ENCODE results near the gene CAPN15.

CAPN15 gene

DNA sequence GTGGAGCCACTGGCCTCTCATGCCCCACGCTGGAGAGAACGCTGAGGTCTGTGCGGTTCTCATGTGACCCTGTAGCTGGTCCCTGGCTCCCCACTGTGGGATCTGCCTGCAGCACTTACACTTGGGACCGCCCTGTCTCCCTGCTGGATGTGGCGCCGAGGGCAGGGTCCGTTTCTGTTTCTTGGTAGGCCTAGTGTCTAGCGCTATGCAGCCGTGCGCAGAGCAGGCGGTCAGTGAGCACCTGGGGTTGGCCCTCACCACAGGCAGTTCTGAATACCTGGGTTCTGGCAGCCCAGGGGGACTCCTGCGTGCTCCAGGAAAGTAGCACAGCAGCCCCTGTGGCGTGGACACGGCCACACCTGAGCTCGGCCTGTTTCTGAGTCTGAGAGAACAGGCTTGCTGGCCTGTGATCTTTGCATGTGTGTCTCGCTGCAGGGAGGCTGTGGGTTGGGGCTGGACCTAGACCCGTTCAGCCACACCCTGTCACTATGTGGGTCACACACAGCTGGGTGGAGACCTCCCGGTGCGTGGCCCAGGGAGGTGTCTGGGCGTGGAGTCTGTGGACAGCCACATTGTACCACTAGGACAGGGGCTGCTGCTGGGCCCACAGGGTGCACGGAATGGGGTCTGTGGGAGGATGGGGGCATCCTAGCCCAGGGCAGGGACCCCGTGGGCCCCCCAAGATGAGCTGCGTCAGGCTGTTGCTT, 2.8 kb downstream of the CAPN15 start:
- H3K9me3 ChIP-seq (ENCODE audit: control insufficient read depth, low read depth, low read length) = no peaks in the 10 kb centered on the region
- no peaks in the 10 kb centered on the region for H3K27me3 ChIP-seq (ENCODE audit: control insufficient read depth, insufficient read depth, low read length)
- H3K36me3 ChIP-seq (ENCODE audit: control insufficient read depth, low read depth, low read length) = no peaks in the 10 kb centered on the region
- H3K4me1 ChIP-seq (ENCODE audit: control insufficient read depth, low read depth, low read length) = peaks cover 13% of the 10 kb centered on the region
- no peak overlapping the region for H3K4me3 ChIP-seq (ENCODE audit: low read length)
- H3K9ac ChIP-seq (ENCODE audit: low read length) = no peak overlapping the region
- H3K27ac ChIP-seq (ENCODE audit: low read length) = no peak overlapping the region

- no peak overlapping the region for H3K27ac ChIP-seq (ENCODE audit: low read length)
- no peak overlapping the region for H3K4me3 ChIP-seq (ENCODE audit: low read length)
- no peaks in the 10 kb centered on the region for H3K27me3 ChIP-seq (ENCODE audit: control insufficient read depth, insufficient read depth, low read length)
- H3K36me3 ChIP-seq (ENCODE audit: control insufficient read depth, low read depth, low read length) = no peaks in the 10 kb centered on the region
- no peaks in the 10 kb centered on the region for H3K9me3 ChIP-seq (ENCODE audit: control insufficient read depth, low read depth, low read length)
- H3K9ac ChIP-seq (ENCODE audit: low read length) = no peak overlapping the region
- peaks cover 7% of the 10 kb centered on the region for H3K4me1 ChIP-seq (ENCODE audit: control insufficient read depth, low read depth, low read length)
These were observed 4.1 kb downstream of the CAPN15 start for GRCh38 chr16:531494-532125.

- no peaks in the 10 kb centered on the region for H3K27me3 ChIP-seq (ENCODE audit: control insufficient read depth, insufficient read depth, low read length)
- H3K4me1 ChIP-seq (ENCODE audit: control insufficient read depth, low read depth, low read length) = peaks cover 7% of the 10 kb centered on the region
- no peak overlapping the region for H3K4me3 ChIP-seq (ENCODE audit: low read length)
- no peaks in the 10 kb centered on the region for H3K36me3 ChIP-seq (ENCODE audit: control insufficient read depth, low read depth, low read length)
- no peaks in the 10 kb centered on the region for H3K9me3 ChIP-seq (ENCODE audit: control insufficient read depth, low read depth, low read length)
- H3K27ac ChIP-seq (ENCODE audit: low read length) = no peak overlapping the region
- no peak overlapping the region for H3K9ac ChIP-seq (ENCODE audit: low read length)
These were observed 6.0 kb downstream of the CAPN15 start for GRCh38 chr16:533391-534123.

- Histone ChIP-seq H3K4me3 (ENCODE audit: low read length) (no peak overlapping the region), H3K27me3 (ENCODE audit: control insufficient read depth, insufficient read depth, low read length) (no peaks in the 10 kb centered on the region), H3K4me1 (ENCODE audit: control insufficient read depth, low read depth, low read length) (peaks cover 2% of the 10 kb centered on the region), H3K36me3 (ENCODE audit: control insufficient read depth, low read depth, low read length) (no peaks in the 10 kb centered on the region), H3K27ac (ENCODE audit: low read length) (no peak overlapping the region), H3K9ac (ENCODE audit: low read length) (no peak overlapping the region), H3K9me3 (ENCODE audit: control insufficient read depth, low read depth, low read length) (no peaks in the 10 kb centered on the region)
These were observed 6.6 kb downstream of the CAPN15 start for GRCh38 chr16:534135-534534.

DNA sequence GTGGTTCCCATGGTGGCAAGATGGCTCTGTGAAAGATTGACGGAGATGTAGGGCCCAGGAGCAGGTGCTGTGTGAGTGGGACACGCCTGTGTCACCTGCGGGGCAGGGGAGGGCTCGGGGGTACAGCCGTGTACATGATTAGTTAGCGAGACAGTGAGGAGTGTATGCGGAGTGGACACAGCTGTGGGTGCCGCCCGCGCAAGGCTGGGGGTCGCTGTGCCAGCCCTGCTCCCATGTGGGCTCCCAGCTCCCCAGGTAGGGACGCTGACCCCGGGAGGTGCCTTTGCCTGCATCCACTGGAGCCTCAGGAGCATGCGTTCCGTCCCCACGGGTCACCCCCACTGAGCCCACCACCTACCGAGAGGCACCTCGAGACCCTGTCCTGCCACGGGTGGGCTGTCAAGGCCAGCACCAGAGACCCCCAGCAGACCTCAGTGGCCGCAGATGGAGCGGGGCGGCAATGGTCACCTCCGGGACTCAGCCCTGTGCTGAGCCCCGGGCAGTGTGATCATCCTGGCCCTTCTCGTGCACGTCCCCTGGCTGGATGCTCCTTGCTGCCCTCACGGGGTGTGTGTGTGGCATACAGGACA, 7.4 kb downstream of the CAPN15 start:
- no peak overlapping the region for H3K9ac ChIP-seq (ENCODE audit: low read length)
- H3K27me3 ChIP-seq (ENCODE audit: control insufficient read depth, insufficient read depth, low read length) = no peaks in the 10 kb centered on the region
- H3K36me3 ChIP-seq (ENCODE audit: control insufficient read depth, low read depth, low read length) = no peaks in the 10 kb centered on the region
- no peak overlapping the region for H3K4me3 ChIP-seq (ENCODE audit: low read length)
- no peaks in the 10 kb centered on the region for H3K9me3 ChIP-seq (ENCODE audit: control insufficient read depth, low read depth, low read length)
- peaks cover under 1% of the 10 kb centered on the region for H3K4me1 ChIP-seq (ENCODE audit: control insufficient read depth, low read depth, low read length)
- no peak overlapping the region for H3K27ac ChIP-seq (ENCODE audit: low read length)

DNA sequence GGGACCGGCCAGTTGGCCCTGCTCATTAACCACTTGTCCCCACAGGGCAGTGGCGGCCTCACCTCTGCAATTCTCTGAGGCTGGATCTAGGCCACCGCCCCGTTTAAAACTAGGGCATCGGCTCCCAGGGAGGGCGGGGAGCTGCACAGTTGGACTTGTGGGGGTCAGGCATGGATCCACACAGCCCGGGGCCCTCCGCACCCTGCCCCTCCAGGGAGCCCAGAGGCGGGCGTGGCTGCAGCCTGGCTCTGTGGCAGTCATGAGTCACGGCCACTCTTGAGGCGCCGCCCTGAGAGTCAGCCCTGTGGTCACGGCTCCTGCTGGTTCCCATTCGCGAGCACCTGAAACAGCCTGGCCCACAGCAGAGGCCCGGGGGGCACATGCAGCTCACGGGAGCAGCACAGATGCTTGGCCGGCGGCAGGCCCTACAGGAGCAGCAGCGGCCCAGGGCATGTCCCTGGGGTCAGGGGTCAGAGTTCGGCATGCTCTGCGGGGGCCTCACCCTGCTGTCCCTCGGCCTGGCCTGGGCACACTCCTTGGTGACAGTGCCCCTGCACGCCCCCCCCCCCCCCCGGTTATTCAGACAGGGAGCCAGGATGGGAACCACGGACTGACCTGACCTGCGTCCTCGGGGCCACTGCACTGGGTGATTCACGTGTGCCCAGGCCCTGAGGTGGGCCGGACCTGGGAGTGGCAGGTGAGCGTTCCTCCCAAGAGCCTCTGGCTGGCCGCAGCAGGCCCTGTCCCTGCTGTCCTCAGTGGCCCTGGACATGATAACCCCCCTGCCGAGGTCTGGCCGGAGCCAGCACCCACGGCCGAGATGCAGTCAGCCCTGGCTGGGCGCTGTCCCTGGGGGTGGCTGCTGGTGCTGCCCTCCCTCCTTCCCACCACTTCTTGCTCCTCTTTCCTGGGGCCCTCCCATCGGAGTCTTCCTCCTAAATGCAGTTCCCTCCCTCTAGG, 8.2 kb downstream of the CAPN15 start:
- H3K9ac ChIP-seq (ENCODE audit: low read length) = no peak overlapping the region
- no peaks in the 10 kb centered on the region for H3K36me3 ChIP-seq (ENCODE audit: control insufficient read depth, low read depth, low read length)
- H3K4me1 ChIP-seq (ENCODE audit: control insufficient read depth, low read depth, low read length) = no peaks in the 10 kb centered on the region
- H3K27me3 ChIP-seq (ENCODE audit: control insufficient read depth, insufficient read depth, low read length) = no peaks in the 10 kb centered on the region
- no peak overlapping the region for H3K4me3 ChIP-seq (ENCODE audit: low read length)
- H3K9me3 ChIP-seq (ENCODE audit: control insufficient read depth, low read depth, low read length) = no peaks in the 10 kb centered on the region
- H3K27ac ChIP-seq (ENCODE audit: low read length) = no peak overlapping the region

GRCh38 chr16:536746-537145, 9.2 kb downstream of the CAPN15 start:
- no peaks in the 10 kb centered on the region for H3K9me3 ChIP-seq (ENCODE audit: control insufficient read depth, low read depth, low read length)
- no peaks in the 10 kb centered on the region for H3K27me3 ChIP-seq (ENCODE audit: control insufficient read depth, insufficient read depth, low read length)
- H3K4me1 ChIP-seq (ENCODE audit: control insufficient read depth, low read depth, low read length) = no peaks in the 10 kb centered on the region
- H3K36me3 ChIP-seq (ENCODE audit: control insufficient read depth, low read depth, low read length) = no peaks in the 10 kb centered on the region
- no peak overlapping the region for H3K27ac ChIP-seq (ENCODE audit: low read length)
- no peak overlapping the region for H3K9ac ChIP-seq (ENCODE audit: low read length)
- no peak overlapping the region for H3K4me3 ChIP-seq (ENCODE audit: low read length)

DNA sequence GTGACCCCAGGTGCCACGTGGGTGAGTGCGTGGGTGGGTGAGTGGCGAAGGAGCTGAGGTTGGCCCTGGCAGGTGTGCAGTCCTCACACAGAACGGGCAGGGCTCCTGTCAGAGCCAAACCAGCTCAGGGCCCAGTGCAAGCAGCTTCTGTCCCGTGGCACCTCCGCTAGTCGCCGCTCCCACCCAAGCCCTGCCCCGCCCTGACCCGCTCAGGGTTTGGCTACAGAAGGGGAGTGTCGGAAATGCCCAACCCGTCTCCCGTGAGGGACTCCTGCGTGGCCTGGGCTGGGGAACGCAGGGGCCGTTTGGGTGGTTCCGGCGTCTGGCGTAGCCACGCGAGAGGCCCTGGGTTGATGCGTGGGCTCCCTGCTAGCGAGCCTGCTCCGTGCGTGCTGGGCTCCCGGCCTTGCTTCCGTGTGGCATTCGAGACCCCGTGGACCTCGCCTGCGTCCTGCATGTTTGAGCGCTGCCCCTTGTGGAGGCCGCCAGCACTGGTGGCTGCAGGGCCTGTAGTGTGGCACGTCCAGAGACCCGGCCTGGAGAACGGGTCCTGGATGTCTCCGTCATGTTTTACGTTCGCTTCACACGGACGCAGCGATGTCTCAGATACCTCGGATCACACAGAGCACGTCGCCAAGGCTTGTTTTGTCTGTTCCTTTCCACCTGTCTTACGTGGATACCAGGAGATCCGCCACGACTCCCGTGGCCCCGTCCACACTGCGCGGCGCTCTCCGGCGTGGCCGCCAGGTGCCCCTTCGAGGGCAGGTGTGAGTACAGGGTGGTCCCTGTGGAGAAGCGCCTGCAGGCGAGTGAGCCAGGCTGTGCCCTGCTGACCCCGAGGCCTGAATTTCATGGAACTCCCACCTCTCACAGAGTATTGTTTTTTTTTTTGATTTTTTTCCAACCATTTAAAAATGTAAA, 10.2 kb downstream of the CAPN15 start:
- Histone ChIP-seq H3K36me3 (ENCODE audit: control insufficient read depth, low read depth, low read length) (no peaks in the 10 kb centered on the region), H3K4me1 (ENCODE audit: control insufficient read depth, low read depth, low read length) (no peaks in the 10 kb centered on the region), H3K9me3 (ENCODE audit: control insufficient read depth, low read depth, low read length) (no peaks in the 10 kb centered on the region), H3K27ac (ENCODE audit: low read length) (no peak overlapping the region), H3K27me3 (ENCODE audit: control insufficient read depth, insufficient read depth, low read length) (no peaks in the 10 kb centered on the region), H3K4me3 (ENCODE audit: low read length) (no peak overlapping the region), H3K9ac (ENCODE audit: low read length) (no peak overlapping the region)

DNA sequence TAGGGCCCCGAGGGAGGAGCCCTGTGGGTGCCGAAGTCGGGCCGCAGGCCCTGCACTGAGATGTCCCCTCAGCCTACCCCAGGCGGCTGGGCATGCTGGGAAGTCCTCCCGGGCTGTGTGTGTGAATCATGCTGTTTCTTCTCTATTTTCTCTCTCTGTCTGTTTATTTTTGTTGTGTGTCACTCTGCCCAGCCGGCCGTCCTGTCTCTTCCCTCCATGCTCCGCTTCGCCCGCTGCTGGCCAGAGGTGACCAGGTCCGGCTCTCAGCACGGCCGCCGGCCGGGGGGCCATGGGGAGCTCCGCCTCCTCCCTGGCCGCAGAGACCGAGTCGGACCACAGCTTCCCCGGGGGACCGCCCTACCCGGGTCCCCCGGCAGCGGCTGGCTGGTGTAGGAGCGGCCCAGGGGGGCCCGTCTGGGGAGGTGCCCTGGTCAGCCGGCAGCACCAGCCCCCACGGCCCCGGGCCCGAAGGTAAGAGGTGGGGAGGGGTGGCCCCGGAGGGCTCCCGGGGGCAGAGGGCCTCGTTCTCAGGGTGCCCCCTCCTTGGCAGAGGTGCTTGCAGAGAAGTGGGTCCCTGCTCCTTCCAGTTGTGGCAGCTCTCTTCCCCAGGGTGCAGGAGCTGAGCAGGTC, 12.5 kb downstream of the CAPN15 start:
- Histone ChIP-seq H3K9me3 (ENCODE audit: control insufficient read depth, low read depth, low read length) (no peaks in the 10 kb centered on the region), H3K27ac (ENCODE audit: low read length) (no peak overlapping the region), H3K4me3 (ENCODE audit: low read length) (no peak overlapping the region), H3K36me3 (ENCODE audit: control insufficient read depth, low read depth, low read length) (no peaks in the 10 kb centered on the region), H3K9ac (ENCODE audit: low read length) (no peak overlapping the region), H3K4me1 (ENCODE audit: control insufficient read depth, low read depth, low read length) (no peaks in the 10 kb centered on the region), H3K27me3 (ENCODE audit: control insufficient read depth, insufficient read depth, low read length) (no peaks in the 10 kb centered on the region)
